ENCODE results near the gene C1orf232. TPM values are rescaled to one million over a fixed set of nuclear protein-coding genes. Genes with fewer than 3 reads are reported as not detected.

Gene C1orf232
- total and polyA plus RNA-seq, 2 of the 13 experiments (the other 11 are each of a cell fraction or from before 2014, with no cell fraction given), result not detected

- TF ChIP-seq ZNF660 (CRISPR knock-in tag; IDR thresholded peaks at IDR 0.05; ENCODE audit: borderline replicate concordance, low read depth) (no peak), ZSCAN30 (CRISPR knock-in tag; IDR thresholded peaks at IDR 0.05) (no peak), NR2F6 (IDR thresholded peaks at IDR 0.05) (no peak), NR2F6 (CRISPR knock-in tag; IDR thresholded peaks at IDR 0.05) (no peak), GATAD1 (CRISPR knock-in tag; IDR thresholded peaks at IDR 0.05) (no peak), GTF3A (CRISPR knock-in tag; conservative IDR thresholded peaks at IDR 0.05) (no peak), NR2C2 (CRISPR knock-in tag; IDR thresholded peaks at IDR 0.05; ENCODE audit: borderline replicate concordance) (no peak), HNRNPH1 (optimal IDR thresholded peaks at IDR 0.05; ENCODE audit: low read depth, low read length) (no peak), ZNF143 (CRISPR knock-in tag; IDR thresholded peaks at IDR 0.05) (peak; percentile 39; the same call in 1 of the 2 replicates), RCOR2 (CRISPR knock-in tag; IDR thresholded peaks at IDR 0.05) (no peak), SRY (CRISPR knock-in tag; IDR thresholded peaks at IDR 0.05) (no peak), KDM1A (CRISPR knock-in tag; IDR thresholded peaks at IDR 0.05) (no peak), CEBPZ (IDR thresholded peaks at IDR 0.05; ENCODE audit: low read length) (no peak), ZNF724P (CRISPR knock-in tag; IDR thresholded peaks at IDR 0.05; ENCODE audit: borderline replicate concordance) (no peak), ZNF430 (CRISPR knock-in tag; IDR thresholded peaks at IDR 0.05) (0 out of 2 replicates have a peak, but pooled peaks have one; percentile 48), PCBP1 (IDR thresholded peaks at IDR 0.05; ENCODE audit: borderline replicate concordance, low read depth, low read length) (no peak), AHR (CRISPR knock-in tag; IDR thresholded peaks at IDR 0.05) (no peak), PITX1 (CRISPR knock-in tag; IDR thresholded peaks at IDR 0.05) (0 out of 2 replicates have a peak, but pooled peaks have one; percentile 13), ZNF275 (CRISPR knock-in tag; IDR thresholded peaks at IDR 0.05; ENCODE audit: borderline replicate concordance) (no peak), IKZF5 (CRISPR knock-in tag; IDR thresholded peaks at IDR 0.05) (no peak), MXD3 (CRISPR knock-in tag; IDR thresholded peaks at IDR 0.05) (peak; percentile 46; the same call in 1 of the 2 replicates)
These were observed 7.1 kb downstream of the C1orf232 start (continued) for GRCh38 chr1:26161415-26162219.

Data from HepG2 (cell line).